ENCODE data around the gene AAK1. TPM values are rescaled to one million over a fixed set of nuclear protein-coding genes. Genes with fewer than 3 reads are reported as not detected.

Gene AAK1
- total RNA-seq, 4 donors from 2014 or later: 44.3 to 85.0 (median 60.3) TPM

- Histone ChIP-seq H3K27me3 (no peaks in the 10 kb centered on the region), H3K4me1 (peaks cover 0 to 33% (median 0%) of the 10 kb centered on the region in 4 donors), H3K9me3 (no peaks in the 10 kb centered on the region), H3K27ac (no peak overlapping the region), H3K36me3 (no peaks in the 10 kb centered on the region), H3K4me3 (no peak overlapping the region)
- TF ChIP-seq CTCF (IDR thresholded peaks at IDR 0.05) (no peak), POLR2A (IDR thresholded peaks at IDR 0.05) (no peak)
- no peak for DNase-seq
Observed at GRCh38 chr2:69638630-69639029, 4.9 kb downstream of the AAK1 start.

- no peaks in the 10 kb centered on the region for H3K27me3 ChIP-seq
- no peaks in the 10 kb centered on the region for H3K36me3 ChIP-seq
- TF ChIP-seq CTCF (IDR thresholded peaks at IDR 0.05): no peak
- TF ChIP-seq POLR2A (IDR thresholded peaks at IDR 0.05): no peak
- H3K4me3 ChIP-seq: no peak overlapping the region
- no peaks in the 10 kb centered on the region for H3K9me3 ChIP-seq
- DNase-seq: no peak
- no peak overlapping the region for H3K27ac ChIP-seq
- peaks cover 0 to 33% (median 0%) of the 10 kb centered on the region in 4 donors for H3K4me1 ChIP-seq
Observed at GRCh38 chr2:69637923-69638322, 5.6 kb downstream of the AAK1 start.

- no peak for DNase-seq
- no peak for TF ChIP-seq CTCF (IDR thresholded peaks at IDR 0.05)
- TF ChIP-seq POLR2A (IDR thresholded peaks at IDR 0.05): no peak
- Histone ChIP-seq H3K36me3 (no peaks in the 10 kb centered on the region), H3K4me3 (no peak overlapping the region), H3K4me1 (peaks cover 0 to 24% (median 0%) of the 10 kb centered on the region in 4 donors), H3K9me3 (no peaks in the 10 kb centered on the region), H3K27me3 (no peaks in the 10 kb centered on the region), H3K27ac (no peak overlapping the region)
Observed at GRCh38 chr2:69636395-69636794, 7.1 kb downstream of the AAK1 start.

GRCh38 chr2:69635432-69635831 is 8.1 kb downstream of the AAK1 start:
- TF ChIP-seq POLR2A (IDR thresholded peaks at IDR 0.05): no peak
- TF ChIP-seq CTCF (IDR thresholded peaks at IDR 0.05): no peak

GRCh38 chr2:69634196-69634821 is 9.2 kb downstream of the AAK1 start:
- Histone ChIP-seq H3K4me1 (peaks cover 0 to 5% (median 0%) of the 10 kb centered on the region in 4 donors), H3K27ac (no peak overlapping the region), H3K4me3 (no peak overlapping the region), H3K27me3 (no peaks in the 10 kb centered on the region), H3K9me3 (no peaks in the 10 kb centered on the region), H3K36me3 (no peaks in the 10 kb centered on the region)
- no peak for DNase-seq
- TF ChIP-seq CTCF (IDR thresholded peaks at IDR 0.05): no peak
- TF ChIP-seq POLR2A (IDR thresholded peaks at IDR 0.05): no peak

More at GRCh38 chr2:69635432-69635831, 8.1 kb downstream of the AAK1 start:
- Histone ChIP-seq H3K36me3 (no peaks in the 10 kb centered on the region), H3K27me3 (no peaks in the 10 kb centered on the region), H3K4me3 (no peak overlapping the region), H3K4me1 (peaks cover 0 to 14% (median 0%) of the 10 kb centered on the region in 4 donors), H3K27ac (no peak overlapping the region), H3K9me3 (no peaks in the 10 kb centered on the region)
- DNase-seq: no peak
